GM19328 (cell line): Measurements from ENCODE around the gene PI4K2B.
A peak's percentile ranks its signal among the peaks of the same experiment; 100 is the strongest.
"Not testable (repeated sequence)": the region's sequence is repeated elsewhere in the genome, so short reads cannot be mapped to it uniquely, and the experiment has no call there.

Source experiments
- ATAC-seq: cut with Tn5 transposase; IDR thresholded peaks from one replicate; pipeline ENCODE4 v1.9.1; 2021; ENCODE audit warnings: mild to moderate bottlenecking, moderate library complexity; ENCODE audit not compliant: unreplicated experiment

Gene PI4K2B

GRCh38 chr4:25240754-25241210 lies 6.9 kb downstream of the PI4K2B start:
- peak; percentile 55 for ATAC-seq

GRCh38 chr4:25242195-25242594 lies 8.4 kb downstream of the PI4K2B start:
- not testable (repeated sequence) for ATAC-seq

DNA sequence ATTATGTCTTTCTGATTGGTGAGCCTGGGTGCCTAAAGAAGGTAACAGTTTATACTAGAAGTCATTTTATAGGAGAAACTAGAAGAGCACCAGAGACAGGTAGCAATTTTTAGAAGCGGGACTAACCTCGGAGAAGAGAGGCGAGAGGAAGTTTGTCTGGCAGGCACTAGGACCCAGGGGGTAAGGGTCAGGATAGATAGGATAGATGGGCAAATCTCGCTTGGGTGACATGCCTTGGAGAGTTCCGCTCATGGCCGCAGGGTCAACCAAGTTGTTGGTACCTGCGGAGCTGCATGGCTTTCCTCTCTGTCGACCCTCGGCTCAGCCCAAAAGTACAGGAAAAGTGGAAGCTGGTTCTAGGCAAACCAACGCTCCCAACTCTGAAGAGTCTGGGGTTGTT lies 11.3 kb downstream of the PI4K2B start:
- no peak for ATAC-seq

- no peak for ATAC-seq
These were observed 13.1 kb downstream of the PI4K2B start for GRCh38 chr4:25246680-25247611.

DNA sequence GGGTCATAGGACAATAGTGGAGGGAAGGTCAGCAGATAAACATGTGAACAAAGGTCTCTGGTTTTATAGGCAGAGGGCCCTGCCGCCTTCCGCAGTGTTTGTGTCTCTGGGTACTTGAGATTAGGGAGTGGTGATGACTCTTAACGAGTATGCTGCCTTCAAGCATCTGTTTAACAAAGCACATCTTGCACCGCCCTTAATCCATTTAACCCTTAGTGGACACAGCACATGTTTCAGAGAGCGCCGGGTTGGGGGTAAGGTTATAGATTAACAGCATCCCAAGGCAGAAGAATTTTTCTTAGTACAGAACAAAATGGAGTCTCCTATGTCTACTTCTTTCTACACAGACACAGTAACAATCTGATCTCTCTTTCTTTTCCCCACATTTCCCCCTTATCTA lies 15.0 kb downstream of the PI4K2B start:
- ATAC-seq = not testable (repeated sequence)

DNA sequence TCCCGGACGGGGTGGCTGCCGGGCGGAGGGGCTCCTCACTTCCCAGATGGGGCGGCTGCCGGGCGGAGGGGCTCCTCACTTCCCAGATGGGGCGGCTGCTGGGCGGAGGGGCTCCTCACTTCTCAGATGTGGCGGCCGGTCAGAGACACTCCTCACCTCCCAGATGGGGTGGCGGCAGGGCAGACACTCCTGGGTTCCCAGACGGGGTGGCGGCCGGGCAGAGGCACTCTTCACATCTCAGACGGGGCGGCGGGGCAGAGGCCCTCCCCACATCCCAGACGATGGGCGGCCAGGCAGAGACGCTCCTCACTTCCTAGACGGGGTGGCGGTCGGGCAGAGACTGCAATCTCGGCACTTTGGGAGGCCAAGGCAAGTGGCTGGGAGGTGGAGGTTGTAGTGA lies 15.7 kb downstream of the PI4K2B start:
- not testable (repeated sequence) for ATAC-seq

- ATAC-seq = no peak
These were observed 18.6 kb downstream of the PI4K2B start for GRCh38 chr4:25252230-25253070.

- ATAC-seq = no peak
These were observed 19.2 kb downstream of the PI4K2B start for GRCh38 chr4:25253071-25253445.

- not testable (repeated sequence) for ATAC-seq
These were observed 20.0 kb downstream of the PI4K2B start for GRCh38 chr4:25253786-25254185.

DNA sequence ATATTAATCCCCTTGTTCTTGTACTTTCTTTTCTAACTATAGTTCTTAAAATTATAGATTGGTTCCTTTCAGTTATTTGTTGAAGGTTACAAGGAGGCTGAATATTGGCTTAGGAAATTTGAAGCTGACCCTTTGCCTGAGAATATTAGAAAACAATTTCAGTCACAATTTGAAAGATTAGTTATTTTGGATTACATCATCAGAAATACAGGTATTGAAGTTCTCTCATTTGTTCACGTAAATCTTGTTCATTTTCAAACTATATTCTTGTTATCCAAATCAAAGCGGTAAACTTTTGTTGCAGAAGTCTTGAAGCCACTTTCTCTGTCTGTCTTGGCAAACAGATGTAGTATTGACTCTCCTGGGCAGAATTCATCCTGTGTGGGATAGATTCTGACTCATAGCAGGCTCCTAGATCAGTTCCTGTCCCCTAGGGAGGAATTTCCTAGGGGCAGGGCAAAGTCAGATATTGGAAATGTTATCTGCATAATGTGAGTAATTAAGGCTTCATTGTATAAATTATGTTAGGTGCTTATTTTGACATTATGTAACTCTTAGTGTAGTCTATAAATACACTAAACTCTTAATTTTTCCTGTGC lies 25.2 kb downstream of the PI4K2B start:
- no peak for ATAC-seq

DNA sequence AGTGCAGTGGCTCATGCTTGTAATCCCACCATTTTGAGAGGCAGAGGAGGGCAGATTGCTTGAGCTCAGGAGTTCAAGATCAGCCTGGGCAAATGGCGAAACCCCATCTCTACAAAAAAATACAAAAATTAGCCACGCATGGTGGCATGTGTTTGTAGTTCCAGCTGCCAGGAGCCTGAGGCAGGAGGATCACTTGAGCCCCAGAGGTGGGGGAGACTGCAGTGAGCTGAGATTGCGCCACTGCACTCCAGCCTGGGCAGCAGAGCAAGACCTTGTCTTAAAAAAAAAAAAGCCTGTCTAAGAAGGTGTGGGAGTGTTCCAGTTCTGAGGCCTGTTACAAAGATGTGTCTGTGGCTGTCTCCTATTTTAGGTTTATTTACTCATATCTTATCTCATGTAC lies 38.0 kb downstream of the PI4K2B start:
- ATAC-seq = no peak

- no peak for ATAC-seq
These were observed 46.4 kb downstream of the PI4K2B start for GRCh38 chr4:25280210-25280609.

DNA sequence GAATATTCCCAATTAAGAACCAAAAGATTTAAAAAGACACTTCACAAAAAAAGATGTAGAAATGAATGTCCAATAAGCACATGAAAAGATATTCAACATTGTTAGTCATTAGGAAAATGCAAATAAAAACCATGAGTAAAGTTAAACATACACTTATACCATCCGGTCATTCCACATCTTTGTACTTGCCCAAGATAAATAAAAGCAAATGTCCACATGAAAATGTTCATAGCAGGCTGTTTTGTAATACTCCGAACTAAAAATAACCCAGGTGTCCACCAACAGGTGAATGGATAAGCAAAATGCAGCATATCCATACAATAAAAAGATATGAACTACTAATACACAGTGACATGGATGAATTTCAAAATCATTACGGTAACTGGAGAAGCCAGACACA lies 50.1 kb downstream of the PI4K2B start:
- no peak for ATAC-seq

GRCh38 chr4:25284466-25284865 lies 50.6 kb downstream of the PI4K2B start:
- ATAC-seq = no peak

DNA sequence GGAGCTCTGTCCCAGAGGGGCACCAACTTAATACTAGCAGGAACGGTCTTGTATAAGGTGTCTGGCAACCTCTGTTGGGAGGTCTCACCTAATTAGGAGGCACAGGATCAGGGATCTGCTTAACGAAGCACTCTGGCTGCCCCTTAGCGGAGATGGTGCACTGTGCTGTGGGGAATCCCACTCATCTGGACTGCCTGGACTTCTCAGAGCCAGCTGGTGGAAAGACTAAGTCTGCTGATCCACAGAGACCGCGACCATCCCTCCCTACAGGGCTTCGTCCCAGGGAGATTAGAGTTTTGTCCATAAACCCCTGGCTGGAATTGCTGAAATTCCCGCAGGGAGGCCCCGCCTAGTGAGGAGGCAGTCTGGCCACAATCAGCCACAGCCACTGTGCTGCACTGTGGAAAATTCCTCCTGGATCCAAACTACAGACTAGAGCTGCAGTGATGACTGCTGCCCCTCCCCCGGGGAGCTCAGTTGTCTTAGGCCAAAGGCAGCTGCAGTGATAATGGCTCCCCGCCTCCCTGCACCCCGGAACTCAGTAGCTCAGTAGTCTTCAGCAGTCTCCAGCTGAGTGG lies 56.7 kb downstream of the PI4K2B start:
- no peak for ATAC-seq

DNA sequence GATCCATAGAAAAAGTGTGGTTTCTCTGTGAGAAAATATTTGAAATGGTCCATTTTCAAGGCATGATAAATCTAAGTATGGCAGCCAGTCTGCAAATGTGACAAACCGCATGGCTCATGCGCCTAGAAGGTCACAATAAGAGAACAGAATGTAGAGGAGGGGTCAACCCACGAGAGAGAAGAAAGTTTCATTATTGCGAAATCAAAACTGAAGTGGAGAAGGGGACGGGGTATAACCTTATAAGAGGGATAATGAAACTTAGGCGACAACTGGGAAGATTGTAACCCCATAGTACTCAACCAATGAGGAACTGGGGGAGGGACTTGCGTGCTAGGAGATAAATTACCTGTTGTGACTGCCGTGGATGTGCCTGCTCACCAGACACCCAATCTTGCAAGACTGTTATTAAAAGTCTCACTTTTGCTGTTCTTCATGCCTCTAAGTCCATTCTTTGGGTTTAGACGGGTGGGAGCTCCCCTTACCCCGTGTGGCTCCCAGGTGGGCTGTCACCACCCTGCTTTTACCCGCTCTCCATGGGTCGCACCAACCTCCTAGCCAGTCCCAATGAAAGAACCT lies 57.4 kb downstream of the PI4K2B start:
- ATAC-seq = no peak

DNA sequence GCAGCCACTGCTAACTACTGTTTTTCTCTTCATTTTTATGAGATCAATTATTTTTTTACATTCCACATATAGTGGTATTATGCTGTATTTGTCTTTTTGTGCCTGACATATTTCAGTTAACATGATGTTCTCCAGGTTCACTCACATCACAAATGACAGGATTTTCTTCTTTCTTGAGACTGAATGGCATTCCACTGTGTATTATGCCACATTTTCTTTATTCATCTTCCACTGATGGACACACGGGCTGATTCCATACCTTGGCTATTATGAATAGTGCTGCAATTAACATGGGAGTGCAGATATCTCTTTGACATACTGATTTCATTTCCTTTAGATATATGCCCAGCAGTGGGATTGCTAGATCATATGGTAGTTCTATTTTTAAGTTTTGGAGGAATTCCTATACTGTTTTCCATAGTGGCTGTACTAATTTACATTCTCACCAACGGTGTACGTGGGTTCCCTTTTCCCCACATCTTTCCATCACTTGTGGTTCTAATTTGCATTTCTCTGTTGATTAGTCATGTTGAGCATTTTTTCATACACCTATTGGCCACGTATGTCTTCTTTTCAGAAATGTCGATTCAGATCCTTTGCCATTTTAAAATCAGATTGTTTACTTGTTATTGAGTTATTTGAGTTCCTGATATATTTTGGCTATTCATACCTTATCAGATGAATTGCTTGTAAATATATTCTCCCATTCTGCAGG lies 63.9 kb downstream of the PI4K2B start:
- ATAC-seq = no peak

- no peak for ATAC-seq
These were observed 65.8 kb downstream of the PI4K2B start for GRCh38 chr4:25299476-25300203.

DNA sequence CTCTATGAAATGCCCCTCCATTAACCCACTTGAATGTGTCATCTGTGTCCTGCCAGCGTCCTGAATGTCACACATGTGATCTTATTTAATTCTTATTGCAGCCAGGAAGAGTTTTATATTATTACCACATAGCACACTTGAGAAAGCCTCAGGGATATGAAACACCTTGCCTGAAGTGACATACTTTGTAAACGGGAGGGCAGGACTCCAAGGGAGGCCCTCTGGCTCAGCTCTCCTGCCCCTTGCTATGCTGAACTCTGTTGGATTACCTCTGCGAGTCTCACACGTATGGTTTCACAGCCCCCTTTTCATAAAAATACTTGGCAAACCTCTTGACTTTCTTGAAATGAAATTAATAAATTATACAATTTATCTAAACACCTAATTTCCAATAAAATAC lies 67.6 kb downstream of the PI4K2B start:
- no peak for ATAC-seq
